HCT116 (cell line): ENCODE data around the gene SPDYE2.
"Not testable (repeated sequence)": the region's sequence is repeated elsewhere in the genome, so short reads cannot be mapped to it uniquely, and the experiment has no call there.

ENCODE experiments used
- CEBPB ChIP-seq: IDR thresholded peaks from 2 replicates; pipeline ENCODE4 v1.6.1; 2012; ENCODE audit warnings: low read depth
- EGR1 ChIP-seq: IDR thresholded peaks from 2 replicates; pipeline ENCODE4 v1.6.1; 2012; ENCODE audit warnings: low read depth
- EZH2 ChIP-seq: fragments of 200-600 bp; sonication (generic); IDR thresholded peaks from 2 replicates; pipeline ENCODE4 v1.6.1; 2017; ENCODE audit warnings: antibody characterized with exemption, mixed run types
- EZH2phosphoT487 ChIP-seq: fragments of 200-600 bp; IDR thresholded peaks from 2 replicates; pipeline ENCODE4 v1.6.1; 2018; ENCODE audit warnings: antibody characterized with exemption, borderline replicate concordance
- POLR2A ChIP-seq: IDR thresholded peaks from 2 replicates; pipeline ENCODE4 v1.7.0; 2011; ENCODE audit warnings: borderline replicate concordance; ENCODE audit not compliant: insufficient read depth, insufficient read length; ENCODE audit errors: extremely low read depth
- POLR2AphosphoS5 ChIP-seq: IDR thresholded peaks from 2 replicates; pipeline ENCODE4 v1.6.1; 2011; ENCODE audit warnings: mild to moderate bottlenecking, low read depth, low read length, moderate library complexity
- TCF7L2 ChIP-seq: IDR thresholded peaks from 2 replicates; pipeline ENCODE4 v1.7.0; 2011; ENCODE audit warnings: borderline replicate concordance, inconsistent platforms; ENCODE audit not compliant: insufficient read depth, insufficient read length; ENCODE audit errors: extremely low read depth
- YY1 ChIP-seq: IDR thresholded peaks from 2 replicates; pipeline ENCODE4 v1.6.1; 2011; ENCODE audit warnings: low read length, low read depth, moderate library complexity, mild to moderate bottlenecking; ENCODE audit not compliant: insufficient replicate concordance; ENCODE audit errors: extremely low read depth
- TF ChIP-seq, protein P1 (sequence below): IDR thresholded peaks from 2 replicates; pipeline ENCODE4 v1.6.1; 2012; ENCODE audit warnings: low read depth
- TF ChIP-seq, protein P2 (sequence below), 3 experiments: fragments of 200-600 bp in 1 of 3; sonication (generic) in 1 of 3; IDR thresholded peaks in 2 of 3; conservative IDR thresholded peaks in 1 of 3; 2 replicates each; pipeline ENCODE4 v1.5.1; 2012 to 2017; ENCODE audit warnings: low read depth in 2 of 3, low read length in 2 of 3, antibody characterized with exemption in 1 of 3, borderline replicate concordance in 1 of 3, control low read depth in 1 of 3, mild to moderate bottlenecking in 1 of 3, mixed read lengths in 1 of 3, mixed run types in 1 of 3, moderate library complexity in 1 of 3; ENCODE audit not compliant: insufficient read depth in 1 of 3
- TF ChIP-seq, protein P3 (sequence below): IDR thresholded peaks from 2 replicates; pipeline ENCODE4 v1.6.1; 2011; ENCODE audit warnings: mild to moderate bottlenecking, low read length, moderate library complexity; ENCODE audit not compliant: insufficient replicate concordance; ENCODE audit errors: extremely low read depth
- TF ChIP-seq, protein P4 (sequence below): IDR thresholded peaks from 2 replicates; pipeline ENCODE4 v1.6.1; 2012

DNA sequence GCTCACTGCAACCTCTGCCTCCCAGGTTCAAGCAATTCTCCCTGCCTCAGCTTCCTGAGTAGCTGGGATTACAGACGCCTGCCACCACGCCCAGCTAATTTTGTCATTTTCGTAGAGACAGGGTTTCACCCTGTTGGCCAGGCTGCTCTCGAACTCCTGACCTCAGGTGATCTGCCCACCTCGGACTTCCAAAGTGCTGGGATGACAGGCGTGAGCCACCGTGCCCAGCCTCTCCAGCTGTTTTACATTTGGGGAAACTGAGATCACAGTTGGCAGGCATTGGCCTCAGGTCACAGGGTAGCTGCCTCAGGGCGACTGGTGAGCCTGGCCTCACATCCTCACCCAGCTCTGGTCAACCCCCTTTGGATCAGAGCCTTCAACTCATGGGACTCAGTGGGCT lies 40.5 kb upstream of the SPDYE2 start:
- TF ChIP-seq EZH2phosphoT487, EZH2, POLR2AphosphoS5, YY1, POLR2A, CEBPB, TCF7L2, EGR1: not testable (repeated sequence)
- TF ChIP-seq, protein P1, sequence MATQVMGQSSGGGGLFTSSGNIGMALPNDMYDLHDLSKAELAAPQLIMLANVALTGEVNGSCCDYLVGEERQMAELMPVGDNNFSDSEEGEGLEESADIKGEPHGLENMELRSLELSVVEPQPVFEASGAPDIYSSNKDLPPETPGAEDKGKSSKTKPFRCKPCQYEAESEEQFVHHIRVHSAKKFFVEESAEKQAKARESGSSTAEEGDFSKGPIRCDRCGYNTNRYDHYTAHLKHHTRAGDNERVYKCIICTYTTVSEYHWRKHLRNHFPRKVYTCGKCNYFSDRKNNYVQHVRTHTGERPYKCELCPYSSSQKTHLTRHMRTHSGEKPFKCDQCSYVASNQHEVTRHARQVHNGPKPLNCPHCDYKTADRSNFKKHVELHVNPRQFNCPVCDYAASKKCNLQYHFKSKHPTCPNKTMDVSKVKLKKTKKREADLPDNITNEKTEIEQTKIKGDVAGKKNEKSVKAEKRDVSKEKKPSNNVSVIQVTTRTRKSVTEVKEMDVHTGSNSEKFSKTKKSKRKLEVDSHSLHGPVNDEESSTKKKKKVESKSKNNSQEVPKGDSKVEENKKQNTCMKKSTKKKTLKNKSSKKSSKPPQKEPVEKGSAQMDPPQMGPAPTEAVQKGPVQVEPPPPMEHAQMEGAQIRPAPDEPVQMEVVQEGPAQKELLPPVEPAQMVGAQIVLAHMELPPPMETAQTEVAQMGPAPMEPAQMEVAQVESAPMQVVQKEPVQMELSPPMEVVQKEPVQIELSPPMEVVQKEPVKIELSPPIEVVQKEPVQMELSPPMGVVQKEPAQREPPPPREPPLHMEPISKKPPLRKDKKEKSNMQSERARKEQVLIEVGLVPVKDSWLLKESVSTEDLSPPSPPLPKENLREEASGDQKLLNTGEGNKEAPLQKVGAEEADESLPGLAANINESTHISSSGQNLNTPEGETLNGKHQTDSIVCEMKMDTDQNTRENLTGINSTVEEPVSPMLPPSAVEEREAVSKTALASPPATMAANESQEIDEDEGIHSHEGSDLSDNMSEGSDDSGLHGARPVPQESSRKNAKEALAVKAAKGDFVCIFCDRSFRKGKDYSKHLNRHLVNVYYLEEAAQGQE = not testable (repeated sequence)
- TF ChIP-seq, protein P2, sequence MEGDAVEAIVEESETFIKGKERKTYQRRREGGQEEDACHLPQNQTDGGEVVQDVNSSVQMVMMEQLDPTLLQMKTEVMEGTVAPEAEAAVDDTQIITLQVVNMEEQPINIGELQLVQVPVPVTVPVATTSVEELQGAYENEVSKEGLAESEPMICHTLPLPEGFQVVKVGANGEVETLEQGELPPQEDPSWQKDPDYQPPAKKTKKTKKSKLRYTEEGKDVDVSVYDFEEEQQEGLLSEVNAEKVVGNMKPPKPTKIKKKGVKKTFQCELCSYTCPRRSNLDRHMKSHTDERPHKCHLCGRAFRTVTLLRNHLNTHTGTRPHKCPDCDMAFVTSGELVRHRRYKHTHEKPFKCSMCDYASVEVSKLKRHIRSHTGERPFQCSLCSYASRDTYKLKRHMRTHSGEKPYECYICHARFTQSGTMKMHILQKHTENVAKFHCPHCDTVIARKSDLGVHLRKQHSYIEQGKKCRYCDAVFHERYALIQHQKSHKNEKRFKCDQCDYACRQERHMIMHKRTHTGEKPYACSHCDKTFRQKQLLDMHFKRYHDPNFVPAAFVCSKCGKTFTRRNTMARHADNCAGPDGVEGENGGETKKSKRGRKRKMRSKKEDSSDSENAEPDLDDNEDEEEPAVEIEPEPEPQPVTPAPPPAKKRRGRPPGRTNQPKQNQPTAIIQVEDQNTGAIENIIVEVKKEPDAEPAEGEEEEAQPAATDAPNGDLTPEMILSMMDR (IDR thresholded peaks at IDR 0.05 in 2 of 3, conservative IDR thresholded peaks at IDR 0.05 in 1 of 3; ENCODE audit: borderline replicate concordance in 1 of 3, insufficient read depth in 1 of 3, low read depth in 2 of 3, low read length in 2 of 3) = not testable (repeated sequence)
- TF ChIP-seq, protein P3, sequence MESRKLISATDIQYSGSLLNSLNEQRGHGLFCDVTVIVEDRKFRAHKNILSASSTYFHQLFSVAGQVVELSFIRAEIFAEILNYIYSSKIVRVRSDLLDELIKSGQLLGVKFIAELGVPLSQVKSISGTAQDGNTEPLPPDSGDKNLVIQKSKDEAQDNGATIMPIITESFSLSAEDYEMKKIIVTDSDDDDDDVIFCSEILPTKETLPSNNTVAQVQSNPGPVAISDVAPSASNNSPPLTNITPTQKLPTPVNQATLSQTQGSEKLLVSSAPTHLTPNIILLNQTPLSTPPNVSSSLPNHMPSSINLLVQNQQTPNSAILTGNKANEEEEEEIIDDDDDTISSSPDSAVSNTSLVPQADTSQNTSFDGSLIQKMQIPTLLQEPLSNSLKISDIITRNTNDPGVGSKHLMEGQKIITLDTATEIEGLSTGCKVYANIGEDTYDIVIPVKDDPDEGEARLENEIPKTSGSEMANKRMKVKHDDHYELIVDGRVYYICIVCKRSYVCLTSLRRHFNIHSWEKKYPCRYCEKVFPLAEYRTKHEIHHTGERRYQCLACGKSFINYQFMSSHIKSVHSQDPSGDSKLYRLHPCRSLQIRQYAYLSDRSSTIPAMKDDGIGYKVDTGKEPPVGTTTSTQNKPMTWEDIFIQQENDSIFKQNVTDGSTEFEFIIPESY = not testable (repeated sequence)
- TF ChIP-seq, protein P4, sequence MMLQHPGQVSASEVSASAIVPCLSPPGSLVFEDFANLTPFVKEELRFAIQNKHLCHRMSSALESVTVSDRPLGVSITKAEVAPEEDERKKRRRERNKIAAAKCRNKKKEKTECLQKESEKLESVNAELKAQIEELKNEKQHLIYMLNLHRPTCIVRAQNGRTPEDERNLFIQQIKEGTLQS = not testable (repeated sequence)
